A549 (cell line): Measurements from ENCODE around the gene TMEM213. TPM values are rescaled to one million over a fixed set of nuclear protein-coding genes. Genes with fewer than 3 reads are reported as not detected.

Experiments
- ATAC-seq, 2 experiments: fragments of 200-7000 bp in 1 of 2; fragments of >200 bp in 1 of 2; cut with Nextera tagmentation in 1 of 2; cut with Tn5 transposase in 1 of 2; 3 replicates each; pipeline versions ENCODE4 v1.8.0 to v1.9.1; 2018 to 2020; ENCODE audit warnings: mild to moderate bottlenecking in 1 of 2, moderate library complexity in 1 of 2
- CTCF ChIA-PET: fragments of 300-600 bp; sonication (Branson Sonifier 250); formaldehyde crosslinking; extraction: SDS; loops from one replicate; lab custom pipeline; 2021; ENCODE audit warnings: antibody characterized with exemption, inconsistent platforms; lab: Yijun Ruan, JAX
- POLR2A ChIA-PET: fragments of 350-600 bp; formaldehyde crosslinking; extraction: SDS; loops from one replicate; lab custom pipeline; 2021; ENCODE audit warnings: antibody characterized with exemption, inconsistent platforms; lab: Yijun Ruan, JAX
- DNase-seq, 2 experiments: peaks; one replicate each; pipeline versions ENCODE4 v3.0.0 to v3.0.0-alpha.2; 2011 to 2016; ENCODE audit warnings: low read depth in 1 of 2, low spot score in 1 of 2
- FAIRE-seq: peaks from 2 replicates; lab custom pipeline; 2011; peaks lifted over from hg19 to GRCh38; lab: Jason Lieb, UNC
- H3K27ac ChIP-seq, 2 experiments: fragments of >200 bp; sonication (Bioruptor Twin); formaldehyde crosslinking; 3 replicates each; pipeline ENCODE4 v1.5.1; 2016 to 2017
- H3K4me1 ChIP-seq: fragments of >200 bp; sonication (Bioruptor Twin); formaldehyde crosslinking; 3 replicates; pipeline ENCODE4 v1.6.1; 2016
- H3K4me2 ChIP-seq: fragments of >200 bp; sonication (Bioruptor Twin); formaldehyde crosslinking; 3 replicates; pipeline ENCODE4 v1.6.1; 2016
- H3K4me3 ChIP-seq: fragments of >200 bp; sonication (Bioruptor Twin); formaldehyde crosslinking; 3 replicates; pipeline ENCODE4 v1.5.1; 2016
- H3K9me3 ChIP-seq: fragments of >200 bp; sonication (Bioruptor Twin); formaldehyde crosslinking; 3 replicates; pipeline ENCODE4 v1.6.1; 2016
- CBX2 ChIP-seq: fragments of 200-600 bp; sonication (generic); IDR thresholded peaks from 2 replicates; pipeline ENCODE4 v1.6.1; 2016; ENCODE audit warnings: low read depth, mild to moderate bottlenecking, borderline replicate concordance
- CHD4 ChIP-seq: fragments of 200-600 bp; sonication (generic); IDR thresholded peaks from 2 replicates; pipeline ENCODE4 v1.6.1; 2016; ENCODE audit warnings: antibody characterized with exemption, mild to moderate bottlenecking, borderline replicate concordance
- EP300 ChIP-seq, 2 experiments: fragments of >200 bp; sonication (Bioruptor Twin); formaldehyde crosslinking; IDR thresholded peaks; 2 replicates in 1 of 2; 3 replicates in 1 of 2; pipeline ENCODE4 v1.6.1; 2016 to 2017
- FOSL2 ChIP-seq, 2 experiments: fragments of 450-650 bp in 1 of 2; fragments of >200 bp in 1 of 2; sonication (Bioruptor Twin) in 1 of 2; formaldehyde crosslinking; IDR thresholded peaks; 2 replicates each; pipeline versions ENCODE4 v1.5.0 to v1.6.1; 2016 to 2020; ENCODE audit warnings: mild to moderate bottlenecking in 1 of 2, moderate library complexity in 1 of 2
- GATA3 ChIP-seq: IDR thresholded peaks from 2 replicates; pipeline ENCODE4 v1.6.1; 2012; ENCODE audit warnings: borderline replicate concordance
- HEYL ChIP-seq: fragments of 250-450 bp; sonication (Bioruptor Pico); IDR thresholded peaks from 2 replicates; pipeline ENCODE4 v1.8.0; 2021; ENCODE audit warnings: mild to moderate bottlenecking, moderate library complexity
- HOXB13 ChIP-seq: fragments of 250-450 bp; sonication (Bioruptor Pico); IDR thresholded peaks from 2 replicates; pipeline ENCODE4 v1.5.0; 2020; ENCODE audit warnings: low read depth, mild to moderate bottlenecking, moderate library complexity
- MAFK ChIP-seq: fragments of 450-650 bp; IDR thresholded peaks from 2 replicates; pipeline ENCODE4 v1.6.1; 2014; ENCODE audit not compliant: partially characterized antibody
- MYC ChIP-seq: IDR thresholded peaks from 2 replicates; pipeline ENCODE4 v1.6.1; 2012; ENCODE audit warnings: mild to moderate bottlenecking, inconsistent platforms, low read length, improper control_type of control experiment, borderline replicate concordance
- PHF8 ChIP-seq: fragments of 200-600 bp; sonication (generic); IDR thresholded peaks from 2 replicates; pipeline ENCODE4 v1.6.1; 2016; ENCODE audit warnings: low read depth, mild to moderate bottlenecking, antibody characterized with exemption, moderate library complexity, borderline replicate concordance
- POLR2AphosphoS2 ChIP-seq: conservative IDR thresholded peaks from 2 replicates; pipeline ENCODE4 v1.6.1; 2012; ENCODE audit warnings: low read length, improper control_type of control experiment, inconsistent platforms
- RNF2 ChIP-seq: fragments of 200-600 bp; sonication (generic); IDR thresholded peaks from 2 replicates; pipeline ENCODE4 v1.6.1; 2016; ENCODE audit warnings: low read depth, mild to moderate bottlenecking, antibody characterized with exemption, moderate library complexity, borderline replicate concordance
- SMC3 ChIP-seq: fragments of >200 bp; sonication (Bioruptor Twin); formaldehyde crosslinking; IDR thresholded peaks from 3 replicates; pipeline ENCODE4 v1.6.1; 2018; ENCODE audit warnings: inconsistent platforms
- SREBF2 ChIP-seq: fragments of 450-650 bp; IDR thresholded peaks from 2 replicates; pipeline ENCODE4 v1.6.1; 2014; ENCODE audit warnings: mild to moderate bottlenecking, moderate library complexity
- ZC3H11A ChIP-seq: fragments of 450-650 bp; IDR thresholded peaks from 2 replicates; pipeline ENCODE4 v1.6.1; 2014; ENCODE audit warnings: antibody characterized with exemption, mild to moderate bottlenecking
- ZSCAN20 ChIP-seq: fragments of 250-450 bp; sonication (Bioruptor Pico); IDR thresholded peaks from 2 replicates; pipeline ENCODE4 v1.8.0; 2022; ENCODE audit warnings: mild to moderate bottlenecking, moderate library complexity
- WGBS: methylation state at CpG from one replicate; pipeline ENCODE4 v1.1.6; 2017; ENCODE audit errors: missing lambda C conversion rate; 5-methylcytosine and 5-hydroxymethylcytosine counted together
- polyA plus RNA-seq, 4 experiments: library from polyadenylated mRNA; depleted of rRNA in 3 of 4; stranded (reverse); fragments of >200 nt; fragmentation: RNase III in 1 of 4; extraction: RNeasy Plus Mini Kit Qiagen cat#74134 plus additional on column Dnase treatment in 1 of 4; gene quantifications; 2 replicates in 3 of 4; 3 replicates in 1 of 4; pipeline ENCODE4 v1.2.3, GENCODE V29; 2011 to 2017
- TF ChIP-seq, protein P1 (sequence below): IDR thresholded peaks from 2 replicates; pipeline ENCODE4 v1.6.1; 2012
- TF ChIP-seq, protein P2 (sequence below): fragments of 250-450 bp; sonication (Bioruptor Pico); IDR thresholded peaks from 2 replicates; pipeline ENCODE4 v1.5.0; 2020; ENCODE audit warnings: low read depth, mild to moderate bottlenecking, moderate library complexity
- TF ChIP-seq, protein P3 (sequence below): fragments of 250-450 bp; sonication (Bioruptor Pico); IDR thresholded peaks from 2 replicates; pipeline ENCODE4 v1.5.0; 2021; ENCODE audit warnings: mild to moderate bottlenecking, moderate library complexity, borderline replicate concordance
- TF ChIP-seq, protein P4 (sequence below): fragments of 150-350 bp; IDR thresholded peaks from 2 replicates; pipeline ENCODE4 v1.6.1; 2014; ENCODE audit warnings: low read depth, mild to moderate bottlenecking, low read length

The TMEM213 gene
- polyA plus RNA-seq, 2 of the 4 experiments (the other 2 are of a cell fraction): not detected

DNA sequence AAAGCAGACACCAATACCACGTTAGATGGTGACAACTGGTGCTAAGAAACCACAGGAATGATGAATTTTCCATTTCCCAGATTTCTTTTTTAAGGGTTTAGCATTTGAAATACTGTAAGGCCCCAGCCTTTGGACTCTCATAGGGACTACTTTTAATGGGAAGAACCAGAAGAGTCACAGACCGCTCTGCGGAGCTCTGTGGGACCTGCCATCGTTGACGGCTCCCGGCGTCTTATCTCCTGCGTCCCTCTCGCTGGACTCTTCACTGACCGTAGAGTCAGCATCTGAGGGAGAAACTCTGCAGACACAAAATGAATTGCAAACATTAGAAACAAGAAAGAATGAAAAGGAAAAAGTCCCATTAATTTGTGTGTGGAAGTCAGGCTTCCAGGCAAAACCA lies 81.6 kb downstream of the TMEM213 start:
- Histone ChIP-seq H3K9me3 (no peaks in the 10 kb centered on the region), H3K4me2 (no peak overlapping the region), H3K4me3 (no peak overlapping the region), H3K4me1 (peaks cover 14% of the 10 kb centered on the region; the same call in 2 of the 3 replicates), H3K27ac (no peak overlapping the region)
- 94% methylated on average over 10 of the region's 10 CpGs for WGBS
- ATAC-seq (no peak), DNase-seq (no peak), FAIRE-seq (no peak)
- CTCF ChIA-PET: no interaction called here
- TF ChIP-seq MAFK (no peak), HEYL (CRISPR knock-in tag) (no peak), GATA3 (no peak), CHD4 (no peak)
- POLR2A ChIA-PET: interaction anchor here (0.7 kb wide), 1 partner anchor 103 kb away, joined by 3 read pairs; no protein-coding TSS in a partner anchor

DNA sequence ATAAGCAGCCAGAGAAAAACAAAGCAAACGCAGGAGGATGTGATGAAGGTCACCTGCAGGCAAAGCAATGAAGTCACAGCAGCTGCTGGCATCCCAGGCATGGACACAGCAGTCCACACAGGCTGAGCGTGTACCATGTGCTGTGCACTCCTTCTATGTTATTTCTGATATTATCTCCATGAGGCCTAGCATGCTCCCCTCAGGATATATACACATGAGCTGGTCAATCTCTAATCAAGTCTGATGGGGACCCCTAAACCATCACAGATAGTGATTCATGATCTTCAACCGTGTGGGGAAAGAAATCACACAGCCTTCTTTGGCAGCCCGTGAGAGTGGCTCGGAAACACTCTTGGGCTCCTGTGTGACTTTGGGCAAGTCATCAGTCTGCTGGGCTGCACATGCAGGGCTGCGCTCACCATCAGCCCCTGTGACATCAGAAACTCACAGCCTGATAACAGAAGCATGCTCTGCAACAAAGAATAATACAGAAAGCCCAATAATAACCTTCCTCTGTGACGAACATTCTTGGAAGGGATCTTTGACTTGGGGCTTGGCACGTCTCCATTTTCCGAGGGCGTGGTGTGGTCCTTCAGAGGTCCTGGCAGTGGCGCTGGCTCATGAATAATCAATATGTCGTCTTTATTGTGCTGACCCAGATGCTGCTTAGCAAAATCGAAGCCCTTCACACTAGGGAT lies 83.2 kb downstream of the TMEM213 start:
- H3K4me3 ChIP-seq: no peak overlapping the region
- WGBS: 90% methylated on average over 13 of the region's 13 CpGs
- peaks cover 6% of the 10 kb centered on the region; the same call in 2 of the 3 replicates for H3K4me1 ChIP-seq
- H3K4me2 ChIP-seq: no peak overlapping the region
- ChIA-PET POLR2A (no interaction called here), CTCF (interaction anchor here (1.1 kb wide), 1 partner anchor 101 kb away, joined by 3 read pairs; no protein-coding TSS in a partner anchor)
- TF ChIP-seq SMC3 (no peak), RNF2 (no peak), HOXB13 (CRISPR knock-in tag) (no peak), ZSCAN20 (CRISPR knock-in tag) (no peak), CHD4 (no peak), ZC3H11A (no peak), FOSL2 (IDR thresholded peaks at IDR 0.05) (no peak), FOSL2 (CRISPR knock-in tag; IDR thresholded peaks at IDR 0.05) (no peak), PHF8 (no peak), EP300 (IDR thresholded peaks at IDR 0.05) (no peak), HEYL (CRISPR knock-in tag) (no peak), SREBF2 (no peak), POLR2AphosphoS2 (no peak), MYC (no peak), CBX2 (no peak)
- TF ChIP-seq, protein P1, sequence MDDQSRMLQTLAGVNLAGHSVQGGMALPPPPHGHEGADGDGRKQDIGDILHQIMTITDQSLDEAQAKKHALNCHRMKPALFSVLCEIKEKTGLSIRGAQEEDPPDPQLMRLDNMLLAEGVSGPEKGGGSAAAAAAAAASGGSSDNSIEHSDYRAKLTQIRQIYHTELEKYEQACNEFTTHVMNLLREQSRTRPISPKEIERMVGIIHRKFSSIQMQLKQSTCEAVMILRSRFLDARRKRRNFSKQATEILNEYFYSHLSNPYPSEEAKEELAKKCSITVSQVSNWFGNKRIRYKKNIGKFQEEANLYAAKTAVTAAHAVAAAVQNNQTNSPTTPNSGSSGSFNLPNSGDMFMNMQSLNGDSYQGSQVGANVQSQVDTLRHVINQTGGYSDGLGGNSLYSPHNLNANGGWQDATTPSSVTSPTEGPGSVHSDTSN: no peak
- TF ChIP-seq, protein P2, sequence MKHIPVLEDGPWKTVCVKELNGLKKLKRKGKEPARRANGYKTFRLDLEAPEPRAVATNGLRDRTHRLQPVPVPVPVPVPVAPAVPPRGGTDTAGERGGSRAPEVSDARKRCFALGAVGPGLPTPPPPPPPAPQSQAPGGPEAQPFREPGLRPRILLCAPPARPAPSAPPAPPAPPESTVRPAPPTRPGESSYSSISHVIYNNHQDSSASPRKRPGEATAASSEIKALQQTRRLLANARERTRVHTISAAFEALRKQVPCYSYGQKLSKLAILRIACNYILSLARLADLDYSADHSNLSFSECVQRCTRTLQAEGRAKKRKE (CRISPR knock-in tag): no peak
- TF ChIP-seq, protein P3, sequence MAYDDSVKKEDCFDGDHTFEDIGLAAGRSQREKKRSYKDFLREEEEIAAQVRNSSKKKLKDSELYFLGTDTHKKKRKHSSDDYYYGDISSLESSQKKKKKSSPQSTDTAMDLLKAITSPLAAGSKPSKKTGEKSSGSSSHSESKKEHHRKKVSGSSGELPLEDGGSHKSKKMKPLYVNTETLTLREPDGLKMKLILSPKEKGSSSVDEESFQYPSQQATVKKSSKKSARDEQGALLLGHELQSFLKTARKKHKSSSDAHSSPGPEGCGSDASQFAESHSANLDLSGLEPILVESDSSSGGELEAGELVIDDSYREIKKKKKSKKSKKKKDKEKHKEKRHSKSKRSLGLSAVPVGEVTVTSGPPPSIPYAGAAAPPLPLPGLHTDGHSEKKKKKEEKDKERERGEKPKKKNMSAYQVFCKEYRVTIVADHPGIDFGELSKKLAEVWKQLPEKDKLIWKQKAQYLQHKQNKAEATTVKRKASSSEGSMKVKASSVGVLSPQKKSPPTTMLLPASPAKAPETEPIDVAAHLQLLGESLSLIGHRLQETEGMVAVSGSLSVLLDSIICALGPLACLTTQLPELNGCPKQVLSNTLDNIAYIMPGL: no peak
- TF ChIP-seq, protein P4, sequence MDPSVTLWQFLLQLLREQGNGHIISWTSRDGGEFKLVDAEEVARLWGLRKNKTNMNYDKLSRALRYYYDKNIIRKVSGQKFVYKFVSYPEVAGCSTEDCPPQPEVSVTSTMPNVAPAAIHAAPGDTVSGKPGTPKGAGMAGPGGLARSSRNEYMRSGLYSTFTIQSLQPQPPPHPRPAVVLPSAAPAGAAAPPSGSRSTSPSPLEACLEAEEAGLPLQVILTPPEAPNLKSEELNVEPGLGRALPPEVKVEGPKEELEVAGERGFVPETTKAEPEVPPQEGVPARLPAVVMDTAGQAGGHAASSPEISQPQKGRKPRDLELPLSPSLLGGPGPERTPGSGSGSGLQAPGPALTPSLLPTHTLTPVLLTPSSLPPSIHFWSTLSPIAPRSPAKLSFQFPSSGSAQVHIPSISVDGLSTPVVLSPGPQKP: no peak
- no peak overlapping the region for H3K27ac ChIP-seq
- H3K9me3 ChIP-seq: no peaks in the 10 kb centered on the region
- DNase-seq: no peak
- no peak for FAIRE-seq
- ATAC-seq: no peak
